Large intestine (tissue), 3 donors: ENCODE measurements around the gene ZNF750. TPM values are rescaled to one million over a fixed set of nuclear protein-coding genes. Genes with fewer than 3 reads are reported as not detected.

Experiments
- DNase-seq, 2 donors: peaks; one replicate each; pipeline versions ENCODE4 v3.0.0 to v3.0.0-alpha.2; 2013
- H3K27ac ChIP-seq: one replicate; pipeline ENCODE4 v1.5.1; 2013; ENCODE audit warnings: low read length
- H3K27me3 ChIP-seq: 2 replicates; pipeline ENCODE4 v1.6.1; 2013; ENCODE audit warnings: low read length; ENCODE audit not compliant: control insufficient read depth, insufficient read depth
- H3K36me3 ChIP-seq: 2 replicates; pipeline ENCODE4 v1.6.1; 2013; ENCODE audit warnings: low read length; ENCODE audit not compliant: control insufficient read depth, insufficient read depth
- H3K4me1 ChIP-seq: one replicate; pipeline ENCODE4 v1.6.1; 2013; ENCODE audit warnings: low read length; ENCODE audit not compliant: control insufficient read depth, insufficient read depth
- H3K4me3 ChIP-seq: one replicate; pipeline ENCODE4 v1.5.1; 2013; ENCODE audit warnings: low read length
- H3K9me3 ChIP-seq: one replicate; pipeline ENCODE4 v1.6.1; 2013; ENCODE audit warnings: mild to moderate bottlenecking, low read depth, low read length, moderate library complexity; ENCODE audit not compliant: control insufficient read depth
- WGBS: methylation state at CpG from one replicate; pipeline ENCODE4 v1.1.5; 2013; ENCODE audit warnings: low lambda C conversion rate; ENCODE audit not compliant: insufficient coverage; 5-methylcytosine and 5-hydroxymethylcytosine counted together
- polyA plus RNA-seq: library from polyadenylated mRNA; unstranded; fragments of 120-200 nt; gene quantifications from one replicate; pipeline ENCODE4 v1.2.1, GENCODE V29; 2013

The ZNF750 gene
- polyA plus RNA-seq, 1 donor: 0.18 TPM

DNA sequence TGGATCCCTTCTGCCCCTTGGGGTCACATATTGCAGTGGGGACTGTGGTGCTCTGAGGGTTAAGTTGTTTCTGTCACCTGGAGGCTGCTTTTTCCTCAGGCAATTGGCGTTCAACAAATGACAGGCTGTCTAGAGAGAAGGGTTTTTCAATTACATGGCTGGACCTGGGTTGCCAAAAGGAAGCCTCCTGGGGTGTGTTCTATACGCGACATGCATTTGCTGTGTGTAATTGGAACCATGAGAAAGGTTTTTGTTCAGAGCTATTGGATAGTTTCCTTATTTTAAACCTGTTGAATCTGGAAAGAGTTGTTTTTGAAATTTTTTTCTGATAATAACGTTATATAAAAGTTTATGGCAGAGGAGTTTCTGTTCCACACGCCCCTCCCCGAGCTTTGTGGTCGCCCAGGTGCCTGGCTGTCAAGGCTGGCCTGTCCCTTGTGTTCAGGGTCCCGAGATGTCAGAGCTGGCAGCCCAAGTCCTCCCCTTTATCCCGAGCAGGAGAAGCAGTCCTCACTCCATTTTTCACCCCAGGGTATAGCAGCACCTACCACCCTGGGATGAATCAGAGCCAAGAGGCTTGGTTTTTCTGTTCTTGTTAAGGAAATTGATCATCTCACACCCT is 26.1 kb upstream of the ZNF750 start:
- peak overlapping the region; percentile 8 for H3K27ac ChIP-seq

DNA sequence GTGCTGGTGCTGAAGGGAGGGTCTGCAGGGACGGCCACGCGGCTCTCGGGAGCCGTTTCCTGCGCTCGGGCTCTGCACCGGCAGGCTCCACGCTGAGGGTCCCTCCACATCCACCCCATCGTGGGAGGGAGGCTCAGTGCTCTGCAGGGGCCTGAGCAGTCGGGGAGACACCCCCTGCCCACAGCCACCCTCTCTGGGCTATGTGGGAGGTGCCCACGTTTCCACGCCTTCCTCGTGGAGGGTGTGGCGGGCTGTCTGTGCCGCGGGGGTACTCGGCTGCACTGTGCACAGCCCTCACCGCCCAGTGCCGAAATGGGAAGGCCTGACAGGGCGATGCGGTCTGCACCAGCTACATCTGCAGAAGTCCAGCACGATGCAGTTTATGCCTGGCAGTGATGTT is 25.5 kb upstream of the ZNF750 start:
- peaks cover 5% of the 10 kb centered on the region for H3K36me3 ChIP-seq
- no peaks in the 10 kb centered on the region for H3K9me3 ChIP-seq
- no peak overlapping the region for H3K27ac ChIP-seq
- DNase-seq: no peak
- WGBS: no CpG with 5 or more reads among the region's 23 CpGs
- H3K4me3 ChIP-seq: no peak overlapping the region
- H3K4me1 ChIP-seq: peaks cover 4% of the 10 kb centered on the region
- no peaks in the 10 kb centered on the region for H3K27me3 ChIP-seq

More for the DNA sequence above, 26.1 kb upstream of the ZNF750 start:
- H3K36me3 ChIP-seq: peaks cover 11% of the 10 kb centered on the region
- no peaks in the 10 kb centered on the region for H3K27me3 ChIP-seq
- H3K4me3 ChIP-seq: no peak overlapping the region
- H3K9me3 ChIP-seq: no peaks in the 10 kb centered on the region
- WGBS: no CpG with 5 or more reads among the region's 9 CpGs
- peaks cover 4% of the 10 kb centered on the region for H3K4me1 ChIP-seq
- no peak for DNase-seq

DNA sequence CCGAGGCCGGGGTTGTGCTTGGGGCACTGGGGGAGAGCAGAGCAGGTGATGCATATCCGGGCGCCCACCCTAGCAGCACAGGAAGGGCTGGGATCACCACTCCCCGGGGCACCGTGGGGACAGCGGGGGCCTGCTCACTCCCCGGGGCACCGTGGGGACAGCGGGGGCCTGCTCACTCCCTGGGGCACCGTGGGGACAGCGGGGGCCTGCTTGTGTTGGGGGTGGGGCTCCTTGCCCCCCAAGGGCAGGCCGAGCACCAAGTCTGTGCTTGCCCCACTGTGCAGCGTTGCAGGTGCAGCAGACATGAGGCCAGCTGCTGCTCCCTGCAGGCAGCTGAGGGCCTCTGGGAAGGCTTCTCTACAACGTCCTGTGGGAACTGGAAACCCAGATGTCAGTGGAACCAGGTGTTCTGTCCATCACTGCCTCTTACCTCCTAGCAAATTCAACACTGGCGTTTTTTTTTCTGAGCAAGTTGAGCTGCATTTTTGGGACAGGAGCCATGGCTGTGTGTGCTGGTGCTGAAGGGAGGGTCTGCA is 25.0 kb upstream of the ZNF750 start:
- H3K27ac ChIP-seq: no peak overlapping the region
- DNase-seq: no peak
- H3K27me3 ChIP-seq: no peaks in the 10 kb centered on the region
- peaks cover 4% of the 10 kb centered on the region for H3K4me1 ChIP-seq
- H3K4me3 ChIP-seq: no peak overlapping the region
- H3K9me3 ChIP-seq: no peaks in the 10 kb centered on the region
- WGBS: no CpG with 5 or more reads among the region's 16 CpGs
- peaks cover under 1% of the 10 kb centered on the region for H3K36me3 ChIP-seq

DNA sequence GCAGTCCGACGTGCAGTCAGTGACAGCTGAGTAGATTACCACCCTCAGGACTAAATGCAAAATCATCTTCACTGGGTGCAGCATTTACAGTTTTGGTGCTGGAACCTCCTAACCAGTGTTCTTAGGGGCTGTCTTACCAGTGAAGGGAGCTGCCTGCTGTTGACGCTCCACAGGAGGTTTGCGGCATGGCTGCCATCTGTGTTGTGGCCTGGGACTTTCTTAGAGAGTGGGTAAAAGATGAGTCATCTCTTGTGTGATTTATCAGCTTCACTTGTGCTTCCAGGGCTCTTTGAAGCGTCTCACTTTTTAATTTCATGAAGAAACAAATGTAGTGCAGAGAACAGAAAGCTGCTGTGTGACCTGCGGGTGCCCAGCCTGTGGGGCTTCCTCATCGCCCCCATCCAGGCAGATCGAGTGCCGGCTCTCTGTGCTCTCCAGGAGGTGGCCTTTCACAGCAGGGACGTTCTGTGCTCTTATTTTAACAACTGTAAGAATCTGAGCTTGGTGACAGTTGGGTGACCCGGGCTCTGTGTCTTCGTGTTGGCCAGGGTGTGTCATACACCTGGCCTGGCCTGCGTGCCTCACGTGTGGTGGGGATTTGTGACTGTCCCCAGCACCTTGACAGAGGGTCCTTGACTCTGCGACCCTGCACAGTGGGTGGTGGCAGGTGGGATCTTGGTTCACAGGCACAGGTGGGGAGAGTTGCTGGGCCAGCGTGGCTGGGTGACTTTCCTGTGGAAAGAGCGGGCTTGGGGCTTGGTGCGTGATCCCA is 24.3 kb upstream of the ZNF750 start:
- H3K27me3 ChIP-seq: no peaks in the 10 kb centered on the region
- no peaks in the 10 kb centered on the region for H3K36me3 ChIP-seq
- no peak overlapping the region for H3K4me3 ChIP-seq
- DNase-seq: no peak
- peaks cover 4% of the 10 kb centered on the region for H3K4me1 ChIP-seq
- no peaks in the 10 kb centered on the region for H3K9me3 ChIP-seq
- no peak overlapping the region for H3K27ac ChIP-seq
- WGBS: no CpG with 5 or more reads among the region's 18 CpGs

DNA sequence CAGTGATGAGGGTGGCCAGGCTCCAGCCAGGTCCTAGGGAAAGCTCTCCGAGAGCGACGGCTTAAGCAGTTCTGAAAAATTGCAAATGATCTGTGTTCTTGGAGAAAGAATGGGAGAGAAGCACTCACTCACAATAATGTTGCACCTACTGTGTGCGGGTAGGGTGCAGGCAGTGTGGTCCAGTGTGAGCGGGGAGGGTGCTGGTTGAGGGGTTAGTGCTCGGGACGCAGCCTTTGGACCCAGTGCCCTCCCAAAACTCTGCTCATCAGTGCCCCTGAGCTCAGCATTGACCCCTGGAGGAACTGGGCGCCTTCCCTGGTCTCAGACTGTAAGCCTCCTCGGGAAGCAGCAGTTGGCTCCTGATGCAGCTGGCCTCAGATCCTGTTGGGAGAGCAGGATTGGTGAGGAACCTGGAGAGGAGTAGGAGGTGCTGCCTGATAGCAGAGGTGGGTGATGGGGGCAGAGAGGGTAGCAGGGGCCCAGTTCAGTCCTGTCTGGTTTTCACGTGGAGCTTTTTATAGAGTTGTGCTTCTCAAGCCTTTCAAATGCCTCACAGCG is 23.6 kb upstream of the ZNF750 start:
- DNase-seq: no peak
- 80% methylated on average over 1 of the region's 11 CpGs for whole genome bisulfite sequencing

DNA sequence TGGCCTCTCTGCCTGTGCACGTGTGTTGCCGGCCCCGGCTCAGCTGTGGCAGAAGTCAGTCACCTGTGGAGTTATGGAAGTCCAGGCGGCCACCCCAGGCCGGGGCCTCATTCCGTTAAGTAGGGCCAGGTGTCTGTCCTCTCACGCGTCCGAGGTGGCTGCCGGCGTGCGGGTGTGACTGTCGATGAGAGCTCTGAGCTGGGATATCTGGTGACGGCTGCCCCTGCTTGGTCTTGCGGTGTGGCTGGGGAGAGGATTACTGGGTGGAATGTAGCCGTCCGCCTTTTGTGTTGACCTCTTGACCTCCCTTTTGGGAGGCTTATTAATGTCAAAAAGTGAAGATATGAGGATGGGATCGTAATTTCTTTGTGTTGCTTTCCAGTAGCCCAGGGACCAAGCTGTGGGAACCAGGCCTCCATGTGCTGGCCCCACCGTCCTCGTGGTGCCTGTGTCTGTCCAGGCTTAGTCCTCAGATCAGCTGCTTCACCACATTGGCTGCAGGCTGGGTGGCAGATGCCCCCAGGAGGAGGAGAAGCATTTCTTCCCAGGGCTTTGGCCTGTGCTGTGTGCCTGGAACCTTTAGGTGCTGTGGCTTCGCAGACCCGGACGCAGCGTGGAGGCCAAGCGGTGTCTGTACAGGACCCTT is 23.0 kb upstream of the ZNF750 start:
- H3K36me3 ChIP-seq: no peaks in the 10 kb centered on the region
- no peak for DNase-seq
- no peaks in the 10 kb centered on the region for H3K27me3 ChIP-seq
- H3K4me3 ChIP-seq: no peak overlapping the region
- peaks cover 4% of the 10 kb centered on the region for H3K4me1 ChIP-seq
- no peaks in the 10 kb centered on the region for H3K9me3 ChIP-seq
- no peak overlapping the region for H3K27ac ChIP-seq
- no CpG with 5 or more reads among the region's 25 CpGs for WGBS

More for the DNA sequence above, 23.6 kb upstream of the ZNF750 start:
- Histone ChIP-seq H3K9me3 (no peaks in the 10 kb centered on the region), H3K4me1 (peaks cover 4% of the 10 kb centered on the region), H3K36me3 (no peaks in the 10 kb centered on the region), H3K27ac (no peak overlapping the region), H3K27me3 (no peaks in the 10 kb centered on the region), H3K4me3 (no peak overlapping the region)

DNA sequence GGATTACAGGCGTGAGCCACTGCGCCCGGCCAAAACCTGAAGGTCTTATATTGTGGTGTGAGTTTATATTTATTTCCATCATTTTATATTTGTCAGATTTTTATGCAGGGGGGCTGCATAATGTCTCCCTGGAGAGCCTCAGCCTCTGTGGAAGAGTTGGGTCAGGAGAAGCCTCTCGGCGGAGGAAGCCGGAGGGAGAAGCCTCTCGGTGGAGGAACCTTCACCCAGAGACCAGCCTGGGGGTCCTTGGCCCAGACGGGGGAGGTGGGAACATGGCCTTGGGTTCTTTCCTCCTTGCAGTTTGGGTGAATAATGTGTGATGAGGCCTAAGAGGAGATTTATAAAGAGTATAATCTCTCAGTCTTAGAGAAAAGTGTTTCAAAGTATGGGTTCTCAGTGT is 22.4 kb upstream of the ZNF750 start:
- no peak overlapping the region for H3K27ac ChIP-seq
- DNase-seq: no peak
- no CpG with 5 or more reads among the region's 8 CpGs for WGBS
- no peaks in the 10 kb centered on the region for H3K9me3 ChIP-seq
- no peak overlapping the region for H3K4me3 ChIP-seq
- H3K36me3 ChIP-seq: no peaks in the 10 kb centered on the region
- peaks cover 4% of the 10 kb centered on the region for H3K4me1 ChIP-seq
- H3K27me3 ChIP-seq: no peaks in the 10 kb centered on the region

DNA sequence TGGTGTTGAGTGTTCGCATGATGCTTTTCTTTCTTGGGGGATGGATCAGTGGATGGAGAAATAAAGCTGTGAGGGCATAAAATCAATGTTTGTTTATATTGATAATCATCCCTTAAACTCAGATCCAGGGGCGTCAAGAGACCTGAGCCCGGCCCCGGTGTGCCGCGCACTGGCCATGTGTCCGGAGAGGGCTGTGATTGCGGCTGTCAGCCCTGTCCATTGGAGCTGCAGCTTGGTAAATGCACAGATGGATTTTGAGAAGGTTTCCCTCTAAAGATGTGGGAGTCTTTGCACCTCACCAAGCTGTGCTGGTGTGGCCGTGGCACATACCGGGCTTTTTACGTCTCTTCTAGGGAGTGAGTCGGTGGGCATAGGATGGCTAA is 21.6 kb upstream of the ZNF750 start:
- Histone ChIP-seq H3K27me3 (no peaks in the 10 kb centered on the region), H3K4me3 (no peak overlapping the region), H3K9me3 (no peaks in the 10 kb centered on the region), H3K4me1 (no peaks in the 10 kb centered on the region), H3K36me3 (no peaks in the 10 kb centered on the region), H3K27ac (no peak overlapping the region)
- DNase-seq: no peak
- WGBS: no CpG with 5 or more reads among the region's 12 CpGs

DNA sequence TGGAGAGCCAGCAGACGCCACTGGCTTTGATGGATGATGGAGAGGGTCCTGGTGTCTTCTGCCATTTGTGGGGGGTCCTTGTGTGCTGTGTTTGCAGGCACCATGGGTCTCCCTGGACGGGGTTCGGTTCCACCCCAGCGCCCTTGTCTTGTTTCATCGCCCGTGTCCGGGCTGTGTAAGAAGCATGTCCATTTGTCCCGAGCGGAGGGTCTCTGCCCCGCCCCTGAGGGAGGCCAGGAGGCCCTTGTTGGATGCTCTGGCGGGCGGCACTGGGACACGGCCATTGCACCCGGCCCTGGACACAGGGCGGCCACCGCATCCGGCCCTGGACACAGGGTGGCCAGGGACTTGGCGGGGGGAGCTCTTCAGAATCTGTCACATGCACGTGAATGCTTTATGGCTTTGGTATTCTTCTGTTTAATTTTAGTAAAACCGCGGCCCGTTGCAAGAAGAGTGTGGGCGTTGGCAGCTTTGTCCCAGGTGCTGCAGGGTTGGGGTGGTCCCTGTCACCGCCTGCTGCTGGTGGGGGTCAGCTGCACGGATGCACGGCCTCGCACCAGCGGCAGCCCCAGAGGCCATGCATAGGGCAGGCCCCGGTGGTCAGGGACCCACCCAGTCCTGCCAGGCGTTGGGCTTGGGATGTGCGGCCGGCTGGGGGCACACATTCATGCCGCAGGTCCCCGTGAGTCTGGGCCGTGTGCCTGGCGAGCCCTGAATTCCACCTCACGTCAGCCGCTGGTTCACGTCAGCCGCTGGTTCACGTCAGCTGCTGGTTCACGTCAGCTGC is 21.0 kb upstream of the ZNF750 start:
- Histone ChIP-seq H3K4me3 (no peak overlapping the region), H3K9me3 (no peaks in the 10 kb centered on the region), H3K36me3 (no peaks in the 10 kb centered on the region), H3K27me3 (no peaks in the 10 kb centered on the region), H3K4me1 (no peaks in the 10 kb centered on the region), H3K27ac (no peak overlapping the region)
- no CpG with 5 or more reads among the region's 42 CpGs for WGBS
- DNase-seq: no peak
